K562 (cell line): ENCODE measurements around the gene DNAJC17. TPM values are rescaled to one million over a fixed set of nuclear protein-coding genes. Genes with fewer than 3 reads are reported as not detected.

Source experiments
- ATAC-seq: fragments of 200-7000 bp; cut with Tn5 transposase; 3 replicates; pipeline ENCODE4 v1.9.1; 2020; ENCODE audit warnings: moderate library complexity
- BruUV-seq: library from RNA; stranded (reverse); fragments of 400-500 nt; replicated peaks from 2 replicates; lab custom pipeline; 2021; lab: Mats Ljungman, UMichigan
- CTCF ChIA-PET: fragments of 300-600 bp; formaldehyde crosslinking; extraction: SDS; loops from one replicate; lab custom pipeline; 2021; ENCODE audit warnings: low intra/inter-chr PET ratio; lab: Yijun Ruan, JAX
- POLR2A ChIA-PET: fragments of 300-600, 350-650 bp; sonication (Branson Sonifier 250); formaldehyde crosslinking; extraction: SDS; loops from one replicate; lab custom pipeline; 2021; ENCODE audit warnings: antibody characterized with exemption, inconsistent platforms; lab: Yijun Ruan, JAX
- DNase-seq, 4 experiments: peaks; one replicate each; pipeline versions ENCODE4 v3.0.0 to v3.0.0-alpha.2; 2011 to 2018; ENCODE audit warnings: low spot score in 3 of 4, mixed read lengths in 3 of 4; ENCODE audit errors: extremely low read depth in 1 of 4
- FAIRE-seq: peaks from 2 replicates; lab custom pipeline; 2011; peaks lifted over from hg19 to GRCh38; lab: Jason Lieb, UNC
- H2AFZ ChIP-seq: 2 replicates; pipeline ENCODE4 v1.6.0; 2011; ENCODE audit warnings: low read depth, low read length, control low read depth, inconsistent platforms
- H3K27ac ChIP-seq: fragments of 200-600 bp; 3 replicates; pipeline ENCODE4 v1.8.0; 2011; ENCODE audit warnings: low read depth, mild to moderate bottlenecking, control low read depth, inconsistent platforms, low read length, moderate library complexity, mixed read lengths; ENCODE audit errors: extremely low read depth
- H3K27me3 ChIP-seq, 2 experiments: fragments of 300-600 bp in 1 of 2; 2 replicates in 1 of 2; 3 replicates in 1 of 2; pipeline versions ENCODE4 v1.6.0 to v1.8.0; 2011; ENCODE audit warnings: inconsistent platforms in 2 of 2, low read length in 2 of 2, mild to moderate bottlenecking in 1 of 2, mixed read lengths in 1 of 2, moderate library complexity in 1 of 2; ENCODE audit not compliant: control insufficient read depth in 2 of 2, insufficient read depth in 2 of 2
- H3K36me3 ChIP-seq: fragments of 300-600 bp; 3 replicates; pipeline ENCODE4 v1.8.0; 2011; ENCODE audit warnings: mild to moderate bottlenecking, low read length, inconsistent platforms; ENCODE audit not compliant: control insufficient read depth, insufficient read depth
- H3K4me1 ChIP-seq, 2 experiments: fragments of 200-600 bp in 1 of 2; replicated peaks in 1 of 2; 2 replicates in 1 of 2; 3 replicates in 1 of 2; pipeline versions ENCODE4 v1.5.1 to v1.8.0; 2011; ENCODE audit warnings: inconsistent platforms in 2 of 2, low read length in 2 of 2, mild to moderate bottlenecking in 1 of 2, mixed read lengths in 1 of 2, moderate library complexity in 1 of 2; ENCODE audit not compliant: control insufficient read depth in 2 of 2, insufficient read depth in 2 of 2
- H3K4me2 ChIP-seq: 2 replicates; pipeline ENCODE4 v1.6.1; 2011; ENCODE audit warnings: low read length, control low read depth, inconsistent platforms, mixed read lengths; ENCODE audit not compliant: insufficient read depth
- H3K4me3 ChIP-seq: fragments of 200-600 bp; sonication (generic), shearing (Covaris generic); 2 replicates; pipeline ENCODE4 v1.5.1; 2016; ENCODE audit warnings: control low read depth, inconsistent platforms
- H3K79me2 ChIP-seq: fragments of 200-600 bp; 3 replicates; pipeline ENCODE4 v1.8.0; 2011; ENCODE audit warnings: low read length, inconsistent platforms; ENCODE audit not compliant: control insufficient read depth, insufficient read depth
- H3K9ac ChIP-seq, 2 experiments: 2 replicates each; pipeline versions ENCODE4 v1.6.0 to v1.6.1; 2011; ENCODE audit warnings: low read depth in 2 of 2, low read length in 2 of 2, control low read depth in 1 of 2, inconsistent platforms in 1 of 2, mild to moderate bottlenecking in 1 of 2, mixed read lengths in 1 of 2; ENCODE audit not compliant: insufficient read depth in 1 of 2
- H3K9me1 ChIP-seq: one replicate; pipeline ENCODE4 v1.6.0; 2011; ENCODE audit warnings: inconsistent platforms, mild to moderate bottlenecking, low read length, moderate library complexity; ENCODE audit not compliant: control insufficient read depth, insufficient read depth
- H3K9me3 ChIP-seq: replicated peaks from 2 replicates; pipeline ENCODE4 v1.5.1; 2011; ENCODE audit warnings: low read depth, low read length, inconsistent platforms; ENCODE audit not compliant: control insufficient read depth, insufficient read depth
- H4K20me1 ChIP-seq: replicated peaks from 2 replicates; pipeline ENCODE4 v1.6.1; 2011; ENCODE audit warnings: low read length, inconsistent platforms, mixed read lengths; ENCODE audit not compliant: control insufficient read depth, insufficient read depth
- AFF1 ChIP-seq, 2 experiments: fragments of 450-650 bp; IDR thresholded peaks; 2 replicates each; pipeline ENCODE4 v1.6.1; 2018; ENCODE audit warnings: mild to moderate bottlenecking in 2 of 2, low read depth in 1 of 2; ENCODE audit not compliant: partially characterized antibody in 2 of 2
- CREB3 ChIP-seq: fragments of 450-650 bp; conservative IDR thresholded peaks from 2 replicates; pipeline ENCODE4 v1.6.1; 2016; ENCODE audit warnings: missing genetic modification characterization, low read depth, mild to moderate bottlenecking, missing compliant biosample characterization, moderate library complexity
- E4F1 ChIP-seq: fragments of 250-450 bp; sonication (Bioruptor Pico); IDR thresholded peaks from 2 replicates; pipeline ENCODE4 v1.5.0; 2021; ENCODE audit warnings: mild to moderate bottlenecking, borderline replicate concordance
- MYC ChIP-seq, 2 experiments: fragments of 250-450 bp in 1 of 2; sonication (Bioruptor Pico) in 1 of 2; IDR thresholded peaks; 2 replicates each; pipeline versions ENCODE4 v1.5.1 to v1.6.1; 2012 to 2021; ENCODE audit warnings: low read depth in 2 of 2, borderline replicate concordance in 1 of 2, improper control_type of control experiment in 1 of 2, low read length in 1 of 2, mild to moderate bottlenecking in 1 of 2, moderate library complexity in 1 of 2
- PHTF2 ChIP-seq: fragments of 250-450 bp; sonication (Bioruptor Pico); IDR thresholded peaks from 2 replicates; pipeline ENCODE4 v1.5.0; 2021; ENCODE audit warnings: mild to moderate bottlenecking
- SLC30A9 ChIP-seq: fragments of 250-450 bp; sonication (Bioruptor Pico); IDR thresholded peaks from 2 replicates; pipeline ENCODE4 v1.8.0; 2022; ENCODE audit warnings: mild to moderate bottlenecking, moderate library complexity
- SPI1 ChIP-seq: IDR thresholded peaks from 2 replicates; pipeline ENCODE4 v1.6.1; 2011; ENCODE audit warnings: low read depth, low read length, control low read depth, borderline replicate concordance
- SREBF1 ChIP-seq: fragments of 150-350 bp; IDR thresholded peaks from 2 replicates; pipeline ENCODE4 v1.6.1; 2014; ENCODE audit warnings: antibody characterized with exemption, low read depth, low read length, borderline replicate concordance
- TFAP4 ChIP-seq: sonication (generic); formaldehyde crosslinking; IDR thresholded peaks from 2 replicates; pipeline ENCODE4 v1.8.0; 2022; ENCODE audit warnings: missing genetic modification reagents, mild to moderate bottlenecking, moderate library complexity, borderline replicate concordance
- ZBED1 ChIP-seq: IDR thresholded peaks from 2 replicates; pipeline ENCODE4 v1.6.1; 2014
- WGBS: fragments of 100-300 bp; shearing (Covaris generic); methylation state at CpG from one replicate; pipeline ENCODE4 v1.1.6; 2016; ENCODE audit warnings: low coverage, mixed read lengths; ENCODE audit not compliant: insufficient coverage; ENCODE audit errors: missing lambda C conversion rate; 5-methylcytosine and 5-hydroxymethylcytosine counted together
- in situ Hi-C: fragments of 300-500 bp; cut with MboI; formaldehyde crosslinking; loops from 4 replicates; pipeline ENCODE4 v1.15.0; 2018; ENCODE audit warnings: inconsistent platforms, mixed read lengths
- intact Hi-C: fragments of 100-400 bp; cut with micrococcal nuclease; formaldehyde crosslinking; loops from 2 replicates; pipeline ENCODE4 v1.14.2; 2022
- polyA plus RNA-seq, 8 experiments: library from polyadenylated mRNA; depleted of rRNA in 4 of 8; stranded (reverse) in 5 of 8; unstranded in 3 of 8; fragments of >200 nt; fragmentation: Nextera tagmentation in 2 of 8; fragmentation: Illumina TruSeq in 1 of 8; extraction: Ambion mirVana in 2 of 8; extraction: Trizol in 1 of 8; gene quantifications; 2 replicates each; pipeline versions ENCODE4 v1.2.1 to v1.2.3, GENCODE V29; 2011 to 2014; ENCODE audit warnings: inconsistent platforms in 1 of 8, missing spikeins in 1 of 8
- total RNA-seq, 7 experiments: library from RNA; depleted of rRNA in 6 of 7; stranded (reverse); fragments of >200 nt in 6 of 7; fragmentation: Illumina TruSeq in 2 of 7; extraction: Trizol in 2 of 7; gene quantifications; 2 replicates each; pipeline versions ENCODE4 v1.2.1 to v1.2.3, GENCODE V29; 2011 to 2021; ENCODE audit warnings: low replicate concordance in 1 of 7

The DNAJC17 gene
- total and polyA plus RNA-seq, 9 of the 15 experiments (the other 6 are each of a cell fraction or from before 2014, with no cell fraction given) = 2.4 to 79.4 (median 44.2) TPM

GRCh38 chr15:40847223-40847961 lies 40.1 kb upstream of the DNAJC17 start:
- DNase-seq (peak; percentile 88 to 95 (median 90)), FAIRE-seq (peak; percentile 95), ATAC-seq (peak; percentile 99)
- CTCF ChIA-PET = no interaction called here
- Histone ChIP-seq H4K20me1 (no peaks in the 10 kb centered on the region), H3K36me3 (no peaks in the 10 kb centered on the region), H3K9ac (peak overlapping the region in 1 of 2 experiments; percentile 79; a peak in 2 of 4 replicates), H3K9me3 (no peaks in the 10 kb centered on the region), H3K27me3 (no peaks in the 10 kb centered on the region), H3K79me2 (no peaks in the 10 kb centered on the region), H3K9me1 (no peaks in the 10 kb centered on the region), H3K4me3 (no peak overlapping the region), H3K4me1 (peaks cover 29 to 41% of the 10 kb centered on the region in 2 experiments), H3K27ac (peak overlapping the region; percentile 68), H3K4me2 (peak overlapping the region; percentile 62), H2AFZ (peak overlapping the region; percentile 83)
- no TSS peak for BruUV-seq
- 25% methylated on average over 6 of the region's 7 CpGs for WGBS
- in situ Hi-C loops = no loop called here
- intact Hi-C loops = no loop called here
- POLR2A ChIA-PET = interaction anchor here (0.5 to 1.7 kb wide), 10 partner anchors 9 to 528 kb away, joined by 3 to 12 read pairs (median 3); no protein-coding TSS in a partner anchor
- TF ChIP-seq CREB3 (tag) (no peak), E4F1 (CRISPR knock-in tag) (no peak), SREBF1 (no peak), SPI1 (peak; percentile 100), ZBED1 (no peak), SLC30A9 (CRISPR knock-in tag) (no peak), AFF1 (IDR thresholded peaks at IDR 0.05; ENCODE audit: low read depth in 1 of 2, partially characterized antibody in 2 of 2) (peak in 1 of 2 experiments; percentile 51), TFAP4 (peak; percentile 83), PHTF2 (no peak), MYC (IDR thresholded peaks at IDR 0.05; ENCODE audit: low read depth, low read length) (0 out of 2 replicates have a peak, but pooled peaks have one; percentile 37), MYC (CRISPR knock-in tag; IDR thresholded peaks at IDR 0.05; ENCODE audit: borderline replicate concordance, low read depth) (no peak)
